Measurements from ENCODE around the gene PIPOX.
"Not testable (repeated sequence)": the region's sequence is repeated elsewhere in the genome, so short reads cannot be mapped to it uniquely, and the experiment has no call there.

Gene PIPOX

DNA sequence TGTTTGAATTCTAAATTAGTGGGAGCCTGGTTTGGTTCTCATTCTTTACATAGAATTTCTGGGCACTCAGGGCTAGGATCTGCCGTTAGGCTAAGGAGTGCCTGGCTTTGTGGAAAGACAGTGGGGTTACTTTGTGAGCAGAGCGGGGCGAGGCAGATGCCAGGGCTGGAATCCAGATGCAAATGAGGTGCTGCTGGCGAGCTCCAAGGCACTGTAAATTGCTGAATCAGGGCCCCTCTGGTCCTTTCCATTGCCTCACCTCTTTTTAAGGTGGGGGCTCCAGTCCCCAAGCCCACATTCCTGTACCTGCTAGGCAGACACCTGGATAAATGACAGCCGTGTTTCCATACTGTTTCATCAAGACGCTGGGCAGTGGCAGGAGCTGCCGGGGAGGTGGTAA, 33.8 kb downstream of the PIPOX start:
- DNase-seq: no peak

DNA sequence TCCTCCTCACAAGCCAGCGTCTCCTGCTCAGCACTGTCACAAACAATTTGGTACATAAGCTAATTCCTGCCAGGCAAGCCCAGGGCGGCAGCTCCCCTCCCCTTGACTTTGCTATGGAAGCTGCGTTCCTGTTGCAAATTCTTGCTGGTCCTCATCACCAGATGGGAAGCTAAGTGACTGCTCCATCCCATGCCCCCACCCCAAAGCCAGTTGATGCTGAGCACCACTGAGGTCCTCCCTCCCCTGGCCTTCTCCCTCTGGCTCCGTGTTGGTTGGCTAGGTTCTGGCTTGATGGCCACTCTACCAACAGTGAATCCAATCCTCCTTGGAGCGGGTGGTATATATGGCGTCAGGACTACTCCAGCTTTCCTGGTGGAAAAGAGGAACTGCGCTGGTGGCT, 34.4 kb downstream of the PIPOX start:
- DNase-seq: no peak

DNA sequence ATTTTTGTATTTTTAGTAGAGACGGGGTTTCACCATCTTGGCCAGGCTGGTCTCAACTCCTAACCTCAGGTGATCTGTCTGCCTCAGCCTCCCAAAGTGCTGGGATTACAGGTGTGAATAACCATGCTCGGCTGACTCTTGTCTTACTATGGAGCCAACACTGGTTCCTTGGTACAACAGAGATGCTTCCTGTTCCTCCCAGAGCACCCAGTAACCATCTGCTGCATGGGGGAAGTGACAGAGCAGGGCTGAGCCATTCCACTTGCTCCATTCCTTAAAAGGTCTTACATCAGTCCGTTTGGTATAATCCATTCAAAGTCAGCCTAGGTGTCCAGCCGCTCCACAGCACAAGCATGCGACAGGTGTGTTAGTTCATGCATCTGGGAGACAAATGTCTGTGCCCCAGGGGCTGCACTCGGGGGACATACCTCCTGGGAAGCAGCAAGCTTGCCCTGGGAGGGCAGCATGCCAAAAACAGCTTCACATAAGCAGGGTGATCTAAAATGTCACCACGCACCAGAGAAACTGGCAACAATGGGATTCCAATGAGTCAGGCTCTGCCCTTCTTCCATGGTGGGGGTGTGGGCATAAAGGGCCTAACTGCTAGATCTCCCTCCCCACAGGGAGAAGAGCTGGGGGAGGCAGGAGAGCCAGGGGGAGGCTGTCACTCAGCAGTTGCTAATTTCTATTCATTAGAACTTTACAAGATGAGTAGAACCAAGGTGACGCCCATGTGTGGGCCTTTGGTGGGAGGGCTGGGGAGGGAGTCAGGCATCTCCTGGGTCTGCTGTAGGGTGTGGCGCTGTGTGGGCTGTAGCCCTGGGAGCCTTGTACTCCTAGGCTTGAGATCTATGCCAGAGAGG, 35.5 kb downstream of the PIPOX start:
- DNase-seq: no peak

DNA sequence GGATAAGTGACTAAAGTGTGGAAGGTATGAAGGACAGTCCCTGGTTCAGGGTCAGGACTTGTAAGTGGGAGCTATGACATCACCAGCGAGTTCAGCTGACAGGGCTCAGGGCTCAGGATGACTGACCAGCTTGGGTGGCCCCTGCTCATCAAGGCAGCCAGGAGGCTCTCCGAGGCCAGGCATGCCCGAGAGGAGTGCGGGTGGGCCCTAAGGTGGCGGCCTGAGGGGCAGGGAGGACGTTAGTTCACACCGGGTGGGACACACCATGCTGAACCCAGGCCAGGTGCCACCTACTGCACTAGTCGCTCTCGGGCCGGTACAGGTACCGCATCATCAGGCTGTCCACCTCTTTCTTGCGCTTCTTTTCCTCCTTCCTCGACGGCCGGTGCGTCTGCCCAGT, 36.5 kb downstream of the PIPOX start:
- DNase-seq: no peak

DNA sequence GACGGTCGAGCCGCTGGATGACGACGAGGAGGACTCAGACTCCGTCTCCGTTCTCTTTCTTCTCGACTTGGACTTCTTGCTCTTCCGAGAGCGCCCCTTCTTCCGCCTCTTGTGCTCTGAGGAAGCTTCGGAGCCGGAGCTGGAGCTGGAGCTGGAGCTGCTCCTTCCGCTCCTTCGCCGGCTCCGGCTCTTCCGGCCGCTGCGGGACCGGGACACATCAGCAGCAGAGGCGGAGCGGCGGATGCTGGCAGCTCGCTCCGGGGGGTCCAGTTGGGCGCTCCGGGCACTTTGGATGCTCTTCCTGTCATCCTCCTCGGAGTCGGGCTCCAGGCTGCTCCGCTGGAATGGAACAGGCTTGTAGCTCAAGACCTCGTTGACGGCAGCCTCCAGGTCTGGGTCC, 36.9 kb downstream of the PIPOX start:
- no peak for DNase-seq

DNA sequence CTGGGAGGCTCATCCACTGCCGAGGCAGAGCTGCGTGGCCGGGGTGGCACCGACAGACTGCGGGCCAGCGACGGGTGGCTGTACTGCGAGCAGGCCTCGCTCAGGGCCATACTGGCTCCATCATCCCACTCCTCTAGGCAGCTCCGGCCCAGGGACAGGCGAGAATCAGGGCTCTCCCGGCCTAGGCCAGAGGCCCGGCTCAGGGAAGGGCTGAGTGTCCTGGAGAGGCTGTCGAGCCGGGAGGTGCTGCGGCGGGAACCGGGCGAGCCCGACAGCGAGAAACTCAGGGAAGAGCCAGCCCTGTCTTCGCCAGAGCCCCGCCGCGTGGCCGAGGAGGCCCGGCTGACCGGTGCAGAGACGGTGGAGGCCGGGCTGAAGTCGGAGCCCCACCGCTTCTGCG, 37.4 kb downstream of the PIPOX start:
- no peak for DNase-seq

DNA sequence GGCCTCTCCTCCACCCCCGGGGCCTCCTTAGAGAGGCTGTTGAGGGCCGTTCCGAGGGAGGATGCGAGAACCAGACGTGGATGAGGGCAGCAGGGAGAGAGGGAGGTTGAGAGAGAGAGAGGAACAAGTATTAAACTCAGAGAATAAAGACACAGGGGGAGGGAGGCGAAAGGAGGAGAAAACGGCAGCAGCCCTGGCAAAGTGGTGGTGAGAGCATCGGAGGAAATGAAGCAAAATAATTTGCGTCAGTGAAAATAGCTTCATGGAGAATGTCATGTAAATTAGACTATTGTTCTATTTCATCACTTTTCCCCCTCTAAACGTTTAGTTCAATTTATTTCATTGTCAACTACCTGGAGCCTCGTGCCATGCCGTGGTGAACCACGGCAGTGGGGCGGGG, 38.0 kb downstream of the PIPOX start:
- no peak for DNase-seq

DNA sequence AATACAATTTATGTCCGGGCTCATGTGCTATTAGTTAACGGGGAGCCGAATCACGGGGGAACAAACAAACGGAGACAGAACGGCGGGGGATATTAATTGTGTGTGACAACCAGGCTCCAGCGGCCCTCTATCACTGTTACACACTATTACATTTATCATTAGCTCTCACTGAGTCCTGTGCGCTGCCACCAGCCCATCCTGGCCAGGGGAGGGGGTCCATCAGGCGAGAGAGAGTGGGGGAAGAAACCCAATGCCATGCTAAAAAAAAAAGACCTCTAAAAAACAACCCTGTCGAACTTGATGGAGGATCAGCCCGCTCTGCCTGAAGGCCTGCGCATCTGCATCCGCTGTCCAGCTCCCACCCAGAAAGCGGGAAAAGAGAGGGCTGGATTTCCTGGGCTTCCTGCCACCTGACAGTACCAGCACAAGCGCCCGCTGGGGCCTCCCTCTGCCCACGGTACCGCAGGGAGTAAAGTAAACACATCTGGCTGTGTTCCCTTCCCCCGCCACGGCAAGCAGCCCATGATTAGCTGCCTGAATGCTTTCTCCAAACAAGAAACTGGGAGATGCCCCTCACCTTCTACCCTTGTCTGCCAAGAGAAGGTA, 41.7 kb downstream of the PIPOX start:
- no peak for DNase-seq

DNA sequence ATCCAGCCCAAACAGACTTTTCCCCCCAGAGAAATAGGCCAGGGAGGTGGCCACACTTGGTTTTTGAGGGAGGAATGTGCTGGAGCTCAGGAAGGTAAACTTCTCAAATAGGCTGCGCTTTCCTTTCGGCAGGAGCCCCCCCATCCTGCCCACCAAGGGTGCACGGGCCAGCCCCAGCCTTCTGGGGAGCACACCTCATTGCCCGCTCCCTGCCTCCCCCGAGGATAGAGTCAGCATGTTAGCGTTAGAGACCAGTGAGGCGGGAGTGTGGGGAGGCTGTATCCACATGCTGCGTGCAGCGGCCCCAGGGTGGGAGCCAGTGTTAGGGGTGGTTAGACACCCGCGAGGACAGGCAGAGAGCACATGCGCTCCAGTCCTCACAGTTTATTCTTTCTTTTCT, 42.3 kb downstream of the PIPOX start:
- no peak for DNase-seq

DNA sequence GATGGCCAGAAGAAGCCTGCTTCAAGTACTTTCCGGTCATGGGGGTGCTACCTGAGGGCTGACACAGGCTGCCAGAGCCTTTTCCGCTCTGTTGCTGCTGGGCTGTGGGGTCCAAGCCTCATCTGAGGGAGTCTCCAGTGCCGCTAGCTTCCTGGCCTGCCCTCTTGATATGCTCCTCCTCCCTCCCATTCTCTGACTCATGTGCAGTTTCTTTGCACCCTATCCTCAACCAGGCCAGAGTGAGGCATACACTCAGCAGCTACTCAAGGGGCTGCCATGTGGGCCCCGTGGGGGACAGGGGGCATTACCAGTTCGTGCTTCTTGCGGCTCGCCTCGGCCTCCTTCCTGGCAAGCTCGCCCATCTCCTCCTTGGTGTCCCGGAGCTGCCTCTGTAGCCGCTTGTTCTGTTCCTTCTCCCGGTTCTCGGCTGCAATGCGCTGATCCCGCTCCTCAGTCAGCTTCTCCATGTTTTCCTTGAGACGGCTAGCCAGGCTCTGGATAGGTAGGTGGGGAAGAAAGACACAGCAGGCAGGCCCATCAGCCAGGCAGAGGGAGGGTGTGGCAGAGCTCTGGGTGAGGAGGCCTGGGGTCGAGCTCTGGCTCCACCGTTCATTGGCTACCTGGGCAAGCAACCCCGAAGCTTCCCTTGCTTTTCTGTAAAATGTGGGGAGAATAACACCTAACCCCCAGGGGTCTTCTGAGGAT, 43.8 kb downstream of the PIPOX start:
- DNase-seq: no peak

DNA sequence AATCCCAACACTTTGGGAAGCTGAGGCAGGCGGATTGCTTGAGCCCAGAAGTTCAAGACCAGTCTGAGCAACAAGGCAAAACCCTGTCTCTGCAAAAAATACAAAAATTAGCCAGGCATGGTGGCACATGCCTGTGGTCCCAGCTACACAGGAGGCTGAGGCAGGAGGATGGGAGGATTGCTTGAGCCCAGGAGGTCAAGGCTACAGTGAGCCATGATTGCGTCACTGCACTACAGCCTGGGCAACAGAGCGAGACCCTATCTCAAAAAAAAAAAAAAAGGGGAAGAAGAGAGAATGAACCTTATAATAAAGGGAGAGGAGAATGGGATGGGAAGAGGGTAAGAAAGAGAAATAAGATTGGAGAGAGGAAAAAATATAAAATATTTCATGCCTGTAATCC, 45.8 kb downstream of the PIPOX start:
- not testable (repeated sequence) for DNase-seq

DNA sequence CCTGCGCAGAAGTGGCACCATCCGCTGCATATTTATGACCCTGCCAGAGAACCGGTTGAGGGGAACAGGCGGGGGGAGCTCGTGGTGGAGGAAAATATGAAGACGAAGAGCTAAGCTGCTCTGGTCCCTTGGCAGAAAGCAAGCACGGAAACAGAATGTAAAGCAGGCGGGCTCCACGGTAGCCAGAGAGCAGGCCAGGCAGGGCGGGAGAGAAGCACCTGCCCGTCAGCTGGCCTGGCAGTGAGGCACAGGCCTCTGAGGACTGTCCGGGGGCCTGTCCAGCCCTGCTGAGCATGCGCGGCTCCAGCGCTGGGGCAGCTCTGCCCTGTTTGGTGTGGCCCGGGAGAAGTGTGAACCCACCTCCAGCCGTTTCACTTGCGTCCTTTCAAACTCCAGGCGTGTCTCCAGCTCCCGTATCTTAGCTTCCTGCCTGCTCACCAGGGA, 46.7 kb downstream of the PIPOX start:
- DNase-seq: no peak

DNA sequence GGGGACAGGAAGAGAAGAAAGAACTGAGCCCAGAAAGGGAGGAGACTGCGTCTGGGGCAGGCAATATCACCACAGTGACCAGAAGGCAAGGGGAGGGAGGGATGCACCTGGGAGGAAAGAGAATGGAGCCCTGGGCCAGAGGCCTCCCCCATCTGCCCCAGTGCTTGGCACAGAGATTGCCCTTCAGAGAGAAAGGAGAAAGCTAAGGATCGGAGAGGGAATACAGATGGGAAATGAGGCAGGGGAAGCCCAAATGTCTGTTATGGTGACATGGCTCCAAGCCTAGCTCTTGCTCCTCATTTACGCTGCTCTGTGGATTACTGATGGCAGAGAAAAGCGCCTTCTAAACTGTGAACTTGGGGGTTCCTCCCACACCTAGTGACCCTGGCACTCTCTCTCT, 47.2 kb downstream of the PIPOX start:
- no peak for DNase-seq

DNA sequence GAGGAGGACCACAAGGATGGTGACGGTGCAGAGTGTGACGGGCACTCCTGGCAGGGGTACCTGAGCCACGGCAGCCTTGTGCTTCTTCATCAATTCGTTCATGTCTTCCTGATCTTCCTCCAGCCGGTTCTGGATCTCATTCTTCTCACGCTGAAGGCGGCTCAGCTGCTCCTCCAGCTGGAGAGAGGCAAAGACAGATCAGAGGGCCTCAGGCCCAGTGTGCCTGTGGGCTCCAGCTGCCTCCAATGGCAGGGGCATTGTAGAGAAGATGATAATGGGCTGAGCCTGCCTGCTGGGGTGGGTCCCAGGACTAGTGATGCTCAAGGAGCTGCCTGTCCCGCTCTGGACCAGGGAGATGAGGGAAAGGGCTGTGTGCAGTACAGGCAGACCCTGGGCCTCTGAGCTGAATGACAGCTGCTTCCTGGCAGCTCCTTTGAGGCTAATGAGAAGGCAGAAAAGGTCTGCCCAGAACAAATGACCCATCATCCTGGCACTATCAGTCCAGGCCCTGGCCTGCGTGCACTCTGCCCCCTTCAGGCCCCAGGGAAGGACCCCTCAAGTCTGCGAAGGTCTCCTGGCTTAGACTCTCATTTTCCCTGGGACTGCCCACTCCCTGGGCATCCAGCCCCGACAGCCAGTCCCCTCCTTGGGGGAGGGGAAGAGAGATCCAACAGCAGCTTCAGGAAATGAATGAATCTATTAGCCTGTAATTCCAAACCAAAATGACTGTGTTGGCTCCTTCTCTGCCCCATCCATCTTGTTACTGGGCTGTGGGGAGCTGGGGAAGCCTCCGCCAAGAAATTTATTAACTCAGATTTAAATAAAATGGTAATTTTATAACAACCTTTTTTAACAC, 48.0 kb downstream of the PIPOX start:
- no peak for DNase-seq

DNA sequence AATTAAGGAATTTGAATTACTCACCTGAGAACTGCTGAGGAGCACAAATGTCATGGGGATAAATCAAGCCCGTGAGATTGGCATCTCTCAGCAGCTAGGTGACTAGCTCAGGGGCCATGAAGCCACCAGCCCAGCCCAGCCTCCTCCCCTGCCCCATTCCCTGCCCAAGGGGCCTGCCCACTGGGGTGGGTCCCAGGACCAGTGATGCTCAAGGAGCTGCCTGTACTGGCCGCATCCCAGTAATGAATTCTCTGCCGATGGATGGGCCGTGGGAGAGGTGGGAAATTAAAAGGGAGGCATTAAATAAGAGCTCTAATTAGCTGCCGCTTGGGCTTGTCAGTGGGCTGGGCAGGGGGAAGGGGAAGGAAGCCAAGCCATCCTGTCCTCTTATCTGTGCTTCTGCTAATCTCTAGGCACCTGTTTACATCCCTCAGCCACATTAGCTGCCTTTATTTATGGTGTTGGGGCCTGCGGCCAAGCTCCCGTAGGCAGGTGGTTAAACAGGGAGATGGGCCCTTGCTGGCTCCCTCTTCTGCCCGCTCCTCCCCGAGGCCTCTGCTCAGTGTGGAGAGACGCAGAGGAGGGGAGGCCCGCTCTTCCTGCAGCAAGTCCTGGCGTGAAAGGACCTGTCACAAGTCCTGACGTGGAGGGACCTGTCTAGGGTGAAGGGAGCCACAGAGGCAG, 48.8 kb downstream of the PIPOX start:
- no peak for DNase-seq

DNA sequence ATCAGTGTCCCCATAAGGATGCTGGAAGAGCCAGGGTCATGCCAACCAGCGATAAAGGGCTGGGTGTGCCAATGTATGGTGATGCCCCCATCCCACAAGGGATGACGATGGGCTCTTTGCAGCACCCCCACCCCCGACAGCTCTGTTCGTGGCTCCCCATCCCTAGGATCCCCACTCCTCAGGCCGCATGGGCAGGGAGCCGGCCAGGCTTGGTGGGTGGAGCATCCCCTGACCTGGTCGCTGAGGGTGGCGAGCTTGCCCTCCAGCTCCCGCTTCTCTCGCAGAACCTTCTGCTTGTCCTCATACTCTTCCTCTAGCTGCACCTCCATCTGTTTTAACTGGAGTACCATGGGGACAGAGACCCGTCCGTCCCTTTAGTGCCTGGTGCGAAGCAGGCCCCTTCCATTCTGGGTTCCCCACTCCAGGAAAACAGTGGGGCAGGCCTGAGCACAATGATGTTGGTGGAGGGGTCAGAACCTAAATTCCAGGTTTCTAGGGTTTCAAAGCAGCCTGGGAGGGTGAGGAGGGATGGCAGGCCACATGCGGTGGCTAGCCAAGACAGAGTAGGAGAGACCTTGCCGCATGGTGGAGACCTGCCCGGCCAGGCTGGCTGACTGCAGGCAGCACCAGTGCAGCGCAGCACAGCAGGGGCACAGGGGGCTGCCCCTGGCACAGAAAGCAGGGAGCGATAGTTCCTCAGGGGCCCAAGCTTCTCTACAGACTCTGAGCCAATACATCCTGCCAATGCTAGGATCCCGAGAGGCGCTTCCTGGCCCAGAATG, 50.3 kb downstream of the PIPOX start:
- DNase-seq: no peak

DNA sequence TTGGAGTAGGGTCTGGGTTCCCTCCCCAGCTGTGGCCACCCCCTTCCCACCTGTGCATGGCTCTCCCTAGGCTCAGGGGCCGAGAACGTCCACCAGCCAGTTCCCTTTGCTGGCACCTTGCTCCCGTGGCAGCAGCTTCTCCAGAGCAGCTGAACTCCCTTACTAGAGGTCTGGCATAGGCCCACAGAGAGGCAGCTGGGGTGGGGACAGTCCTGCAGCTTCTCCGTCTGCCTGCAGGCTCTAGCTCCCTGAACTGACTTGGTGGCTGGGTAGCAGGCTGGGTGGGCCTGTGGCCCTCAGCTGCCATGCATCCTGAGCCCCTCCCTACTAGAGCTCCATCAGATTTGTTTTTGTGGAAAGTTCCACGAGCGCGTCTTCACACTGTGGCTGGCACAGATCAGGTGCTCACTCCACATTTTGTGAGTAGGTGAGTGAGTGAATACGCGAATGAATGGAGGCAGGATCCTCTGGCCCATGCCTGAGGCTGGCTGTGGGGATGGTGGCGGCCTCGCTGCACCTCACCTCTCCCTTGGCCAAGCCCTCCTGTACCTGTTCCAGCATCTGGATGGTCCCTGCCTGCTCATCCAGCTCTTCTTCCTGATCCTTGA, 51.3 kb downstream of the PIPOX start:
- DNase-seq: no peak

DNA sequence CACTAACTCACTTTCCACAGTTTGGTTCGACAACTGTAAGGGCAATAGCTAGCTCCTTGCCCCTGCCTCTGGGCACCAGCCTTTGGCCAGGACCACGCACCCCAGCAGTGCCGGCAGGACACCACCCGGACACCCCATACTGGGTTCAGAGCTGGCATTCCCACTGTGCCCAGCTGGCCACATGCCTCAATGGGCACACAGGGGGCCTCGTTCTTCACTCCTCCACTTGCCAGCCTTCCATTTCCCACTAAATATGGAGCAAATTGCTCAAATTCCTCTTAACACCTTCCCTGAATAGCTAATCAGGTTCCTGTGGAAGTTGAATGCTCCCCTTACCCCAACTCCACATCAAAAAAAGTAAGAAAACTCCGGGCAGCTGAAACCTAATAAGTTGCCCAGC, 52.5 kb downstream of the PIPOX start:
- DNase-seq: no peak

DNA sequence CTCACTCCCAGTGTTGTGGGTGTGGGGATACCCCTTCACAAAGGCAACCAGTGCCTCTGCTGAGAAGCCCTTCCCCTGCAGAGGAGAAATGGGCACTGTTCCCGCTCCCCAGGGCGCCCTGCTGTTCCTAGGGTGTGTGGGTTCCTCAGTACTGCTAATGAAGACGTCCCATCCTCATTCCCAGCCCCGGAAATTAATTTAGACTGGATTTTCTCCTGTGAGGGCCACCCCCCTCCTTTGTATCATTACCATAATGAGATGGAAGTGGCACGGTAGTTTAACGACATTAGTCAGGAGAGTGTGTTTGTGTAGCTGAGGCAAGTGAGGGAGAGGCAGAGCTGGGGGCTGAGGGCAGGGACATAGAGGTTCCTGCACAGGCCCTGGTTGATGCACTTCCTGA, 53.2 kb downstream of the PIPOX start:
- no peak for DNase-seq

DNA sequence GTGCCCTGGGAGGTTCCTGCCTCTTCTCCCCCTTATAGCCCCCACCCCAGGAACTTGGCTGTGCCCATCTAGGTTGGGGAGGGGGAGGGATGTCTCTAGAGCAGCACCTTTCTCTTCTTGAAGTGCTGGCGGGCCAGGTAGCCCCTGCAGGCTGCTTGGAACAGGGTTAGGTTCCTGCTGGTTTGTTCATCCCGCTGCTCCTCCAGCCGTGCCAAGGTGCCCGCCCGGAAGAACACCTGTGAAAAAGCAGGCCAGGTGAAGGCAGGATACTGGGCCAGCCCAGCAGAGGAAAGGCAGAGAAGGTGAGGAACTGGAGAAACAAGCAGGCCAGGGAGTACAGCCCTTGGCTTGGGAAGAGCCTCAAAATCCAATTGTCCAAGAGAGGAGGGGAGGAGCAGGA, 56.6 kb downstream of the PIPOX start:
- no peak for DNase-seq

DNA sequence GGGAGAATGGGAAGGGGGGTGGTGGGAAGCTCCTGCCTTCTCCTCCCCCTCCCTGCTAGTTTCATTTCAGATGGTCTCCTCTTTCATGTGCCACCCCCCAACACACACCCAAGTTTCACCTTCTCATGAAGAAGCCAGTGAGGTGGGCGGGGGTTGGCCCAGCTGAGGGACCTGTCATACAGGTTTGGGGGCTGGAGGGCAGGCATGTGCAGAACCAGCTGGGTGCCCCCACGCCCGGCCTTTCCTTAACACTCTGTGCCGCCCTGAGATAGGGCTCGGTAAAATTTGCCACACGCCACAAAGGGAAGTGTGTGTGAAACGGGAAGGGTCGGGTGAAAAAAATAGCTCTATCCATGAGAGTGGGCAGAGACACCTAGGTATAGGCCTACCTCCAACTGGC, 57.4 kb downstream of the PIPOX start:
- no peak for DNase-seq

Measured in activated effector memory CD4-positive, alpha-beta T cell treated with Interleukin-2 at 50 U/mL for 16 hours (primary cell).